ENCODE measurements around the gene TCEANC2. TPM values are rescaled to one million over a fixed set of nuclear protein-coding genes. Genes with fewer than 3 reads are reported as not detected.

TCEANC2 gene
- total RNA-seq, 2 donors from 2014 or later = 14.7 to 15.2 TPM

GRCh38 chr1:54122135-54122751 lies 68.8 kb downstream of the TCEANC2 start:
- Mint-ChIP-seq H3K9me3 (no peaks in the 10 kb centered on the region), H3K4me3 (no peak overlapping the region), H3K4me1 (no peaks in the 10 kb centered on the region), H3K27ac (no peak overlapping the region), H3K36me3 (ENCODE audit: low read depth) (no peaks in the 10 kb centered on the region), H3K27me3 (no peaks in the 10 kb centered on the region)
- ATAC-seq (replicated peaks) = no peak

- H3K4me3 Mint-ChIP-seq = no peak overlapping the region
- no peak for ATAC-seq (replicated peaks)
- H3K27me3 Mint-ChIP-seq = no peaks in the 10 kb centered on the region
- H3K4me1 Mint-ChIP-seq = no peaks in the 10 kb centered on the region
- no peak overlapping the region for H3K27ac Mint-ChIP-seq
- H3K9me3 Mint-ChIP-seq = no peaks in the 10 kb centered on the region
- no peaks in the 10 kb centered on the region for H3K36me3 Mint-ChIP-seq (ENCODE audit: low read depth)
These were observed 69.6 kb downstream of the TCEANC2 start for GRCh38 chr1:54122992-54123391.

GRCh38 chr1:54124472-54124871 lies 71.1 kb downstream of the TCEANC2 start:
- Mint-ChIP-seq H3K27ac (no peak overlapping the region), H3K4me1 (no peaks in the 10 kb centered on the region), H3K4me3 (no peak overlapping the region), H3K9me3 (no peaks in the 10 kb centered on the region), H3K36me3 (ENCODE audit: low read depth) (no peaks in the 10 kb centered on the region), H3K27me3 (peaks cover 4% of the 10 kb centered on the region)
- ATAC-seq (replicated peaks) = no peak

- peaks cover 4% of the 10 kb centered on the region for H3K27me3 Mint-ChIP-seq
- ATAC-seq (replicated peaks) = no peak
- no peak overlapping the region for H3K4me3 Mint-ChIP-seq
- H3K4me1 Mint-ChIP-seq = no peaks in the 10 kb centered on the region
- H3K9me3 Mint-ChIP-seq = no peaks in the 10 kb centered on the region
- no peaks in the 10 kb centered on the region for H3K36me3 Mint-ChIP-seq (ENCODE audit: low read depth)
- no peak overlapping the region for H3K27ac Mint-ChIP-seq
These were observed 71.5 kb downstream of the TCEANC2 start for GRCh38 chr1:54124906-54125305.

- no peaks in the 10 kb centered on the region for H3K9me3 Mint-ChIP-seq
- no peak overlapping the region for H3K4me3 Mint-ChIP-seq
- peaks cover 4% of the 10 kb centered on the region for H3K27me3 Mint-ChIP-seq
- no peaks in the 10 kb centered on the region for H3K4me1 Mint-ChIP-seq
- H3K27ac Mint-ChIP-seq = no peak overlapping the region
- ATAC-seq (replicated peaks) = no peak
- H3K36me3 Mint-ChIP-seq (ENCODE audit: low read depth) = no peaks in the 10 kb centered on the region
These were observed 72.1 kb downstream of the TCEANC2 start for GRCh38 chr1:54125386-54126070.

- no peak for ATAC-seq (replicated peaks)
- Mint-ChIP-seq H3K4me1 (no peaks in the 10 kb centered on the region), H3K4me3 (no peak overlapping the region), H3K27ac (no peak overlapping the region), H3K9me3 (no peaks in the 10 kb centered on the region), H3K27me3 (peaks cover 4% of the 10 kb centered on the region), H3K36me3 (ENCODE audit: low read depth) (no peaks in the 10 kb centered on the region)
These were observed 72.9 kb downstream of the TCEANC2 start for GRCh38 chr1:54126271-54126815.

GRCh38 chr1:54127594-54128300 lies 74.3 kb downstream of the TCEANC2 start:
- Mint-ChIP-seq H3K4me1 (no peaks in the 10 kb centered on the region), H3K36me3 (ENCODE audit: low read depth) (no peaks in the 10 kb centered on the region), H3K27ac (no peak overlapping the region), H3K9me3 (no peaks in the 10 kb centered on the region), H3K4me3 (no peak overlapping the region), H3K27me3 (peaks cover 4% of the 10 kb centered on the region)
- ATAC-seq (replicated peaks) = no peak

- ATAC-seq (replicated peaks) = no peak
- Mint-ChIP-seq H3K36me3 (ENCODE audit: low read depth) (no peaks in the 10 kb centered on the region), H3K27ac (no peak overlapping the region), H3K4me3 (no peak overlapping the region), H3K9me3 (no peaks in the 10 kb centered on the region), H3K4me1 (no peaks in the 10 kb centered on the region), H3K27me3 (peaks cover 4% of the 10 kb centered on the region)
These were observed 76.5 kb downstream of the TCEANC2 start for GRCh38 chr1:54129858-54130257.

GRCh38 chr1:54131419-54131818 lies 78.0 kb downstream of the TCEANC2 start:
- Mint-ChIP-seq H3K27me3 (peaks cover 4% of the 10 kb centered on the region), H3K36me3 (ENCODE audit: low read depth) (no peaks in the 10 kb centered on the region), H3K9me3 (no peaks in the 10 kb centered on the region), H3K4me3 (no peak overlapping the region), H3K27ac (no peak overlapping the region), H3K4me1 (no peaks in the 10 kb centered on the region)
- ATAC-seq (replicated peaks) = no peak

GRCh38 chr1:54132495-54132894 lies 79.1 kb downstream of the TCEANC2 start:
- Mint-ChIP-seq H3K4me3 (no peak overlapping the region), H3K27ac (no peak overlapping the region), H3K9me3 (no peaks in the 10 kb centered on the region), H3K27me3 (peaks cover 4% of the 10 kb centered on the region), H3K36me3 (ENCODE audit: low read depth) (no peaks in the 10 kb centered on the region), H3K4me1 (no peaks in the 10 kb centered on the region)
- ATAC-seq (replicated peaks) = no peak

- no peaks in the 10 kb centered on the region for H3K9me3 Mint-ChIP-seq
These were observed 80.9 kb downstream of the TCEANC2 start for GRCh38 chr1:54134295-54134694.

GRCh38 chr1:54135436-54136120 lies 82.2 kb downstream of the TCEANC2 start:
- no peak overlapping the region for H3K4me3 Mint-ChIP-seq
- H3K36me3 Mint-ChIP-seq (ENCODE audit: low read depth) = no peaks in the 10 kb centered on the region
- no peaks in the 10 kb centered on the region for H3K27me3 Mint-ChIP-seq
- ATAC-seq (replicated peaks) = no peak
- H3K9me3 Mint-ChIP-seq = no peaks in the 10 kb centered on the region
- H3K4me1 Mint-ChIP-seq = no peaks in the 10 kb centered on the region
- H3K27ac Mint-ChIP-seq = no peak overlapping the region

More at GRCh38 chr1:54134295-54134694, 80.9 kb downstream of the TCEANC2 start:
- ATAC-seq (replicated peaks) = no peak
- Mint-ChIP-seq H3K4me3 (no peak overlapping the region), H3K27ac (no peak overlapping the region), H3K27me3 (no peaks in the 10 kb centered on the region), H3K36me3 (ENCODE audit: low read depth) (no peaks in the 10 kb centered on the region), H3K4me1 (no peaks in the 10 kb centered on the region)

GRCh38 chr1:54136269-54136896 lies 83.0 kb downstream of the TCEANC2 start:
- Mint-ChIP-seq H3K27ac (no peak overlapping the region), H3K4me1 (no peaks in the 10 kb centered on the region), H3K36me3 (ENCODE audit: low read depth) (no peaks in the 10 kb centered on the region), H3K9me3 (no peaks in the 10 kb centered on the region), H3K4me3 (no peak overlapping the region), H3K27me3 (no peaks in the 10 kb centered on the region)
- ATAC-seq (replicated peaks) = no peak

GRCh38 chr1:54136963-54137533 lies 83.6 kb downstream of the TCEANC2 start:
- Mint-ChIP-seq H3K27ac (no peak overlapping the region), H3K4me3 (no peak overlapping the region), H3K4me1 (no peaks in the 10 kb centered on the region), H3K36me3 (ENCODE audit: low read depth) (no peaks in the 10 kb centered on the region), H3K9me3 (no peaks in the 10 kb centered on the region), H3K27me3 (no peaks in the 10 kb centered on the region)
- ATAC-seq (replicated peaks) = no peak
